ENCODE measurements around the gene PIGM.
"Not testable (repeated sequence)": the region's sequence is repeated elsewhere in the genome, so short reads cannot be mapped to it uniquely, and the experiment has no call there.

The PIGM gene

DNA sequence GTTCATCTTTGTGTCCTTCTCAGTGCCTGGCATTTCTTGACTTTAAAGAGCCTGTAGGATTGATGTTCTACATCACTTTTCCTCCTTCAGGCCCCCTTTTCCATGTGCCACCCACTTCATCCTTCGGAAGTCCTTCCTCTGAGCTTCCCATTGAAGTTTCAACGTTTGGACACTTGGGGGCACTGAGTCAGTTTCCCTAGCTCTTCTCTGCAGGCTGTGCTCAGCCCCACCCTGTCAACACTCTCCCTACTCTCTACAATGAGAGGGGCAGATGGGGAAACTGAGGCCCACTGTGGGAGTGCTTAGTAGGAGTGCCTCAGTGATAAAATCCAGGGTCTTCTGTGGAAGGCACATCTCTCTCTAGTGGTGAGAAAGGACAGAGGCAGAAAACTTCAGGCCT lies 26.3 kb upstream of the PIGM start:
- no peak for DNase-seq

DNA sequence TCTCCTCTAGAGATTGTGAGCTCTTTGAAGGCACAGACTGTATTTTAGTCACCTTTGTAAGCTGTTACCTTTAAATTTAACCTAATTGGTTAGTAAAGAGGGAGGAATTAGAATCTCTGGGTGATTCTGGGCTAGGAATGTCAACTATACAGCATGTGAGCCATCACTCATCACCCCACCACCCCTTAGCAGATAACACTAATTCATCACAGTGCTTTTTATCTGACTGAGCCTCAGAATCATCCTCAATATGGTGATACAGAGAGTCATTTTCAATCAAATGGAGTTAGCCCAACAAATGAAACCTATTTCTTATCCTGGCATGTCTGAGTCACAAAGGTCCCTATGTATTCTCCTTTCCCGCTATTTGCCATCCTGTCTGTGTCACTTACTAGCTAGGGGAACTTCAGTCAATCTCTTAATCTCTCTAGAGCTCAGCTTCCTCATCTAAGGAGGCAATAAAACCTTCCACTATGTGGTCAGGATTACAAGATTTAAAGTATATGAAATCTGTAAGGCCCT lies 24.9 kb upstream of the PIGM start:
- no peak for DNase-seq

DNA sequence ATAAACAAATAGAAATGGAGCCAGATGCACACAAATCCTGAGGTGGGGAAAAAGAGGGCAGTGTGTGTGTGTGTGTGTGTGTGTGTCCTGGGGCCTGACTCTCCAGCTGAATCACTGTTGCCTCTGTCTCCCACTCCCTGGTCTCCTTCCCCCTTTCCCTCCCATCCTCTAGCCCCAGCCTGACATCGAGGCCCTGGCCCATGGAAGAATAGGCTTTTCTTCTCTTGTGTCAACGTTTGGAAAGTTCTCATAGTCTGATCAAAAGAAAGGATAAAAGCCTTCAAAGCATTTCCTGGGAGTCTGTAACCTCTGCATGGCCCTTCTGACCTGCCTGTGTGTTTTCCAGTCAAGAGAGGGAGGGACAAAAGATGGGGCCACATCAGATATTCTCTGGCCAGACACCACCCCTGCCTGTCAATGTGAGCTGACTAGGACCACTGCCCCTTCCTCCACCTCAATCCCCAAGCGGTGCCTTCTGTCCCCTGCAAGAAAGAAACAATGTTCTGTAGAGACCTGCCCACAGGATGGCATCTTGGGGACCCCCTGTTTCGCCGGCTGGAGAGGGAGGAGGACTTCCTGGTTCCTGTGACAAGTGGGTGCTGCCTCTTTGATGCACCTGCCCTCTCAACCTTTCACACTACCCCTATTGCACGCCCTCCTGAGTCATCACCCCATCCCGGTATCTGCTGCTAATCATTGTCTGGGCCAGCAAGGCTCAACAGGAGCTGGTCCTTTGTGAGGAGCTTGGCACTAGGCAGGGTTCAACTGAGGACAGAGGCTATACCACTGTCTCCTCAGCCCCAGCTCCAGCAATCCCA lies 22.0 kb upstream of the PIGM start:
- no peak for DNase-seq

DNA sequence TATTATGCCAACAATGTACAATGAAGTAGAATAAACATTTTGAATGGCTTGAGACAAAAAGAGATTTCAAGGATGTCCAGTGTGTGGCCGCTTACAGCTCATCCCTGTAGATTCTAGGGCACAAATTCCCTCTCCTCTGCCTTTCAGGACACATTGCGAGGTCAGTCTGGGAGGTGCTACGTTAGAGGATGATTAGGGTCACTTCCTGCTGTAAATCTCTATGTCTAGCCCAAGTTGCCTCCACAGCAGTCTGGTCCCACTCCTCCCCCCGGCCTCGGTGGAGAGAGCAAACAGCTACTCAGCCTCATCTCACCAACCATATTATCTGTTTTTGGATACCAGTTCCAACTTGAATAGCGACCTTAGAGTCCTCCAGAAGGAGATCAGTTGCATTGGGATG lies 21.1 kb upstream of the PIGM start:
- no peak for DNase-seq

DNA sequence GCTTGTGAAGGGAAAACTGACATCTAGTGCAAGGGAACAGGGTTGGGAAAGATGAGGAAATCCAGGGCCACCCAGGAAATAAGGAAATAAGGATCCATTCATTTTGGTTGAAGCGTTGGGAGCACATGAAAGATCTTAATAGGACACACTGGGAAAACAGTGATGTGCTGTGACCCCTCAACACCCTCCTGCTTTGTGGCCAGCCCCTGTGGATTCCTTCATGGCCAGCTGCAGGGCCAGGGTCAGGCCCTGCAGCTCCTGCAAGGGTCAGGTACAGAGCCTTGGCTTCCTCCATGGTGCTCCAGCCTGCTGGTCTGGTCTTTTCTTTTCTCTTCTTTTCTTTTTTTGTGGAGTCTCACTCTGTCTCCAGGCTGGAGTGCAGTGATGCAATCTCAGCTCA lies 18.8 kb upstream of the PIGM start:
- DNase-seq, result no peak

DNA sequence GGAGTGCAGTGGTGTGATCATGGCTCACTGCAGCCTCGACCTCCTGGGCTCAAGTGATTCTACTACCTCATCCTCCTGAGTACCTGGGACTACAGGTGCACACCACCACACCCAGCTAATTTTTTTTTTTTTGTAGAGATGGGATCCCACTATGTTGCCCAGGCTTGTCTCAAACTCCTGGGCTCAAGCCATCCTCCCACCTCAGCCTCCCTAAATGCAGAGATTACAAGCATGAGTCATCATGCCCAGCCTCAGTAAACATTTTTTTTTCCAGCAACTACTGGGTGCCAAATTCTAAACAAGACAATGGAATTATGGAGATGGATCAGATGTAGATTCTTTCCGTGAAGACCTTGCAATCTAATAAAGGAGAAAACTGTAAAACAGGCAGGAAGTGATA lies 18.4 kb upstream of the PIGM start:
- DNase-seq, result not testable (repeated sequence)

DNA sequence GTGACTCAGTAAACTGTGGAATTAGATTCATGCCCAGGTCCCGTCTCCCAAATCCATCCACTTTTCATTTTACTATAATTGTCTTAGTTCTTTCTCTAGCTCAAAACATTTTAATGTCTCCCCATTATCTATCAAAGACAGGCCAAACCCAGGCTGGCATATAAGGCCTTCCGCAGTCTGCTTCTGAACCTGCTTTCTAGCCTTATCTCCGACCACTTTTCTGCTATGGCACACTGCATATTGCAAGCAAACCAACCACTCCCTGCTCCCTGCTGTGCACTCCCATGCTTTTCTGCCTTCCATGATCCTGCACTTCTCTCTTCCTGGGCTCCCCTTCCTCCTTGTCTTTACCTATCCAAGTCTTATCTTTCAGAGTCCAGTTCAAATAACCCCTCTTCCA lies 17.3 kb upstream of the PIGM start:
- DNase-seq, result no peak

DNA sequence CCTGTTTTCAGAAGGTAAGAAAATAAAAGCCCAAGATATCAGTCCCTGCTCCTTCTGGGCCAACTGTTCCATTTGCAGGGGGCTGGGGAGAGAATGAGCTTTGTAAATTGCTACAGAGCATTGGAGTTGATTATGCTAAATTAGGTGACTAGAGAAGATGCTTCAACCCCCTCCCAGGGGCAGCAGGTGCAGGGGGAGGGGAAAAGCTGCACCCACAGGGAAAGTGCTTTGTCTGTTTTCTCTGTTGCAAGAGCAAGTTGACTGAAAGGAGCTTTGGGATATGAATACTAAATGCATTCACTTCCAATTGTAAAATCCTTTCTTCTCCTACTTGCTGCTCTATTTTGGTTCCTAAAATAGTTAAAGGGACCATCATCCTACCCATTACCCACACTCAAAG lies 16.5 kb upstream of the PIGM start:
- DNase-seq, result no peak

DNA sequence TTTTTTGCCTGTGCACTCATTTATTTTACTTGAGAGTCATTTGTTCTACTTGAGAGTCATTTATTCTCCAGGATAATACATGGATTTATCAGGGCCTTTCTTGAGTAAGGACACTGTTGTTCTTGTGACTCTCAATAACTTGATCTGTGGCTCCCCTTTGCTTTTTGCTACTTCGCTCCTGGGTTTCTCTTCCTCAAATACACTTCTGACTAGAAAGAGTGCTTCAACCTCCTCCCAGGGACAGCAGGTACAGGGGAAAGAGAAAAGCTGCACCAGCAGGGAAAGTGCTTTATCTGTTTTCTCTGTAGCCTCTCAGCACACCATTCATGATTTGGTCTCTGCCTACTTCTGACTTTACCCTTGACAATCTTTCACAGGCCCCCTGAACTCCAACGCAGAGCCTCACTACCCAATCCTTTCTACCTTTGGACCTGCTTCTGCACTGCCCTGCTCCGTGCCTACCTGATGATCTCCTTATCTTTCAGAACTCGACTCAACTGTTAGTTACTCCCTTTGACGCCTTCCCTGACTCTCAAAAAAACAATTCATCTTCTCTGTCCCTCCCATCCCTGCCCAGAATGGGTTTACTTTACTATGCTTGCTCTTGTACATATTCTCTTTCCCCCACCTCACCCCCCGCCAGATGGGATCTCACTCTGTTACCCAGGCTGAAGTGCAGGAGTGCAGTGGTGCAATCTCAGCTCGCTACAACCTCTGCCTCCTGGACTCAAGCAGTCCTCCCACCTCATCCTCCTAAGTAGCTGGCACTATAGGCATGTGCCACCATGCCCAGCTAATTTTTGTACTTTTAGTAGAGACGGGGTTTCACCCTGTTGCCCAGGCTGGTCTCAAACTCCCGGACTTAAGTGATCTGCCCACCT lies 15.6 kb upstream of the PIGM start:
- DNase-seq, result no peak

DNA sequence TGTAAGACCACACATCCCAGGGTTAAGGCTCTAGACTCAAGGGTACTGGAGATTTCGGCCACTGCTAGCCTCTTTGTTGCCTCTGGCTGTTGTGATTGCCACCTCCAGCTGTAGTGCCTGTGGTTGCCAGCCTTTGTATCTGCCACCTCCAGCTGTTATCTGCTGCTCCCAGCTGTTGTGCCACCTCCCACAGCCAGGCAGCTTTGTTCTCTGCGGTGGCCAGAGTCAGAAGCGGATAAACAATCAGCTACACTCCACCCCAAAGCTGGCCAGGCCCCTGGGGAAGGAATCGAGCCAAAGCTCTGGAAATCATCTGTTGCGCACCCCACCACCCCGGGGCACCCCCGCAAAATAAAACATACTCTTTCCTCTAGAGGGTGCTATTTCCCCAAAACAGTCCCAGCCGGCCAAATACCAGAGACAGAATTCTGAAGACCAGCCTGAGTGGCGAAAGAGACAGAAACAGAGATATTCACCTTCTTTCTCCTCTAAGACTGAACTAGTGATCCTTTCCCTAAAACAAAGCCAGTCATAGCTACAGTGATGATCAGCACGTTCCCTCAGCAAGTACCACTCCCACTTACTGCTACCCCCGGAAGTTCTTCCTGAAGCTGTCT lies 14.8 kb upstream of the PIGM start:
- peak; percentile 39 for DNase-seq

DNA sequence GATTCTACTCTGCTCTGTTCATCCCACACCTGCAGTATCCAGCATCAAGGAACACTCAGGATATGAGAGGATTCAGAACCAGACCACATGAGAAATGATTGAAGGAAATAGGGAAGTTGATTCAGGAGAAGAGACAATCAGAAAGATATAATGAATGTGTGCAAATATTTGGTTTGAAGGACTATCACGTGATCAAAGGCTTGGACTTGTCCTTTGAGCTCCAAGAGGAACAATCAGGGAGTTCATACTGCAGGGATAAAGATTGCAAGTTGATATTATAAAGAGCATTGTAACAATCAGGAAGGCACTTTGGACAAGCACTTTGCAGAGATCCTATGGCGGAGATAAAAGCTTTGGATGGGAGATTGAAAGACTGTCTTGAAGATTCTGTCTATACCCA lies 13.9 kb upstream of the PIGM start:
- no peak for DNase-seq

DNA sequence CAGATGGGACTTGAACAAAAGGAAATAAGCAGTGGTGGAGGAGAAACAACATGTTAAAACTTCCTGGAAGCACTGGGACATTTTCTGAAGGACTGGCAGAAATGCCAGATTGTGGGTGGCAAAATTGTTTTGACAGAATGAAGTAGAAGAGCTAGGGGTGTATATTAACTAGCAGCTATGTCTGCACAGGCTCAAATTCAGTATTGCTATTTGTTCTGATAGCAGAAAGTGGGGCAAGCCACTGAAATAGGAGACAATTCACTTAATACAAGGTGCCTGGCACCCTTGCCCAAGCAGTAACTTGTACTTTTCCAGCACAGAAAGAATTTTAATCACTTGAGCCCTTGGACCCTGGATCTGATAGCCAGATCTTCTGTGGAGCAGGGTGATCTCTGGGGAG lies 11.8 kb upstream of the PIGM start:
- DNase-seq, result no peak

DNA sequence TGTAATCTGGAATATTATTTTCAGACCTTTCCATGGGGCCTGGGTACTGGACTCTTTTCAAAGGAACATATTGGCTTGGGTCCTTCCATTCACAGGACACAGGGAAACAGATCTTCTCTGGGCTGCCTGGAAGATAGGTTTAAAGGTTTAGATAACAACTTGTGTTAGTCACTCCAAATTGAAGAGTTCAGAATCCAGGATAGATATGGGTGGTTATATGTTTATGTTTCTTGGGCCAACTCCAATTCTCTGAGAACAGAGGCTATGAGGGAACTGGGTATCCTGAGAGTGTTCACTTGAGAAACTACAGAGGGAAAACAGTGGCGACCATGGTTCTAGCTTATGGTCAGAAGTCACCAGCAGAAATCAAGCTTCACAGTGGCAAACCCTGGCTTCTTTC lies 8.7 kb upstream of the PIGM start:
- DNase-seq, result no peak

DNA sequence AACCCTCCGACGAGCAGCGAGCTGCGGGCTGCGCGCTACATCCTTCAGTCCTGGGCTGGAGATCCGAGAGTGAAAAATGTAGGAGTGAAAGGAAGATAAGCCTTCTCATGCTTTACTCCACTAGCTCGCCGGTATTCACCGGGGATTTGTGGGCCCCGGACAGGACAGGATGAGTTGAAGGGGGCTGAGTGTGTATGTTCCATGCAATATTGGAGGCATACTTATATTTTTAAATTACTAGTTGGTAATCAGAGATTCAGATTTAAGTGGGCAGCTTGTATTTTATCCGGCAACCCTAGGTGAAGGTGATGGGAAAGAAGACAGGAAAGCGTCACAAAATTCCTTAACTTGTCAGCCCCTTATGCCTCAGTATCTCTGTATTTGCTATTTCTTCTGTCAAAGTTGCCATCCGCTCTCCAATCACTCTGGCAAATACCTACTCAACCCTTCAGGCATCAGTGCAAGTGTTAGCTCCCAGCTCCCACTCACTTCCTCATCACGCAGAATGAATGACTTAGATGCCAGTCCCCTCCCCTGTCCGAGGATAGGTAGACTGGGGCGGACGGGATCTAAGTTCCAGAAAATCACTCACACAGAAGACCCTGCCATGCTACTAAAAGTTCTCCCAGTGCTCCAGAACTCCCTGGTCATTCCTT lies 503 bp upstream of the PIGM start:
- peak; percentile 40 for DNase-seq

DNA sequence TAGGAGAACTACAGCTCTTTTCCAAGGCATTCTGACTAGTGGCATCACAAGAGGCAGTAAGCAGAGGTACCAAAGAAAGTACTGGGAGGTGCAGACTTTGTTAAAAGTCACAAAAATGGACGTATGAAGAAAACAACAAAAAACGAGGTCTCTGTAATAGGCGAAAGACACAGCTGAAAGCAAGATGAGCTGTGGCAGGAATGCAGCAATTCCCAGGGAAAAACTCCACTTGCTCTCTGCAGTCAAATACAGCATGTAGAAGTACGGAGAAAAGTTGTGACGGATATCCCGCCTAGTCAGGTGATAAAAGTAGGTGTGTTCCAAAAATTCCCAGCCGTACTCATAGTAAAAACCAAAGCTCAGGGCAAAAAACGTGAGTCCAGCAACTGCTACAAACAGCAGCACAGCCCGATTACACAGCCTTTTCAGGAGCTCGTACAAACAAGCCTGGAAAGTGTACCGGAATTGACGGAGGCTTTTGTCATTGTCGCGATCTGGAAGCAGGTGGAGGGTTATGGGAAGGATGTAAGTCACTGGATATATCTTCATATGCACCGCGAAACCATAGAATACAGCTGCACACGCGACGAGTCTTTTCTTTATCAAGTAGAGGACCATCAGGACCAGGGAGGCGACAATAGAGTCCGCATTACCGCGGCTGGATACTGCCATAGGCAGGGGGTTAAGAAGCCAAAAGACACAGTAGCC lies 979 bp downstream of the PIGM start:
- no peak for DNase-seq

DNA sequence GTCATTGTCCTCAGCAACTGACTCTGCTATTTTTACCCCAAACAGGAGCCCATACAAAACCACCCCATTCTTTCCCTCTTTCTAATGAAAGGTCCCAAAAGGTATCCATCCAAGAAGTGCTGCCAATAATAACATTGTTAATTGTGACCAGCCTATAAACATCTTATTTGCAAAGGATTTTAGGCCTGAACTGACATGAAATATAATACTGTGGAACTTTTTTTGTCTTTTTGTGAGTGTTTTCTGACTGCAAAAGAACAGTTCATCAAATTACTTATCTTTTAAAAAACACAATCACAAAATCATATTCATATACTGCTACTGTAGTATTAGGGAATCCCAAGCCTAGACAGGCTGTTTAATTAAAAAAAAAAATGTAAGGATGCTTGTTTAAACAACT lies 3.4 kb downstream of the PIGM start:
- DNase-seq, result no peak

DNA sequence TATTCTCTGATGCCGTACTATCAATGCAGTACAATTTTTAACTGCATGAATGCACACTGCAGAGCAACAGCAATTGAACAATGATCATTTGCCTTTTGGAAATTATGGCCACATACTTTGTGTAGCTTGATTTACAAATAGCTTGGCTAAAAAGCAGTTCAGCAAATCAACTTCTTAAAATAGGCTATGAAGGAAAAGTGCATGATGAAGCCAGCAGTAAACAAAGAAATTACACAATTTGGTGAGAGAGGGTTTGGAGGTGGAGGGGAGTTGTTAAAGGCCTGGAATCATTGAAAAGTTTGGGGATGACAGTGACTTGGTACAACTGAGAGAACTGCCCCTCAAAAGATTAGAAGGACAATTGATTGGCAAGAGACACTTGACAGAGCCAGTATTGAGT lies 6.5 kb downstream of the PIGM start:
- DNase-seq, result no peak

DNA sequence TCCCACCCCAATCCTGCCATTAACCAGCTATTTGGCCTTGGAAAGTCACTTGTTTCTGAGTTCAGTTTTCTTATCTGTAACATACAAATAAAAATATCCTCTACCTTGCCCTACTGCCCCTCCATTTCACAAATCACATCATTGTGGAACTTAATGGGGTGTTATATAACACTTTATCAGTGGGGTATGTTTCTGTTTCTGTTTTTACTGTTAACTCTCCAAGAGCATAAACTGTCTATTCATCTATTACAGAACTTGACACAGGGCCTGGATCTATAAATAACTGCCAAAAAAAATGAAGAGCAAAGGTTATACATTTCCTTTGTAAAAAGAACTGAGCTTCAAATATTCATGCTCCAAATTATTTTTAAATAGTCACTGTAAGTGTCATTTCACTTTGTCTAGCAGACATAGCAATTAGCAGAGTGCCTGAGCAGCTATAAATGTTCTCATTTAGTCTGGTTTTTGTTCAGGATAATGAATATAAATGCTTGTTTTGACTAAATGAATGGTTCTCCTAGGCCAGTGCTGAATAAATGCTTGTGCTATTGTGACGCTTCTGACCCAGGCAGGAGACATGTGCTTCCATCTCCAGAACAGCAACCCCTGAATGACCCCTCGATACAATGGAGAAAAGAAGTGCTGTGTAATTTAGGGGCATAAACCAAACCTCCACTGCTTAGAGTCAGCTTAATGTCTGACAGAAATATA lies 7.4 kb downstream of the PIGM start:
- DNase-seq, result no peak

DNA sequence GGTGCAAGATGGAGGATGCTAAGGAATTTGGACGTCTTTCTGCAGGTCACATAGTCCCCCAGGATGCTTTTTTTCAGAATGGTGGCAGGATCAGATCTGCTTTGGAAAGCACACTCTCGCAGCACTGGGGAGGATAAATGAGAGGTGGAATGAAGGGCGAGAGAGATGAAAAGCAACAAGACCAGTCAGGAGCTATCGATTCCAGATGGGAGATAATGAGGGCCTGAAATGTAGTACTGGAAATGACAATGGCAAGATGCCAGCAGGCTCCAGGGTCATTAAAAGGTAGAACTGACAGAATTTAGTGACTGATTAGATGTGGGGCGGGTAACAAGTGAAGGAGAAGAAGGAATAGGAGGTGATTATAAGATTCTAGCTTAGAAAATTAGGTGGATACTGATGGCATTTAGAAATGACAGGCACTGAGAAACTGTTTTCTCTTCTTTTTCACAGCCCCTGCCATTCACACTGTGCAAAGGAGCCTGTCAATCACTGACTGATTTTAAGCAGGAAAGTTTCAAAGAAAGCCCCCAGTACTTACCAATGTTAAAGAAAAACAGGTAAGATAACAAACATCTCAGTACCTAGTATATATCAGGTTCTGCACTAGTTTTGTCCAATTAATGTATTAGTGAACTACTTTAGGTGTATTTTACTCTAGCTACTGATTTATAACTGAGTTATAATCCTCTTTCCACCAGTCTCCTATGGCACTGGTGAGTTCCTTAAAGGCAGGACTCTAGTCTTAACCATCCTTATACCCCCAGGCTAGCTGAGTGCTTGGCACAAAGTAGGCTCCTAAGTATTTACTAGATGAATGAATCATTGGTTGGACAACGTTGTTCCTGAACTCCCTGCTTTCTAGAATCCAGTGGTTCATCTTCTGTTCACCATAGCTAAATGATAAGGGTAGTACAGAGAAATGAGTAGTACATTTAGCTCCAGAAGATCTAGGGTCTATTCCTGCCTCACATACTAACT lies 9.2 kb downstream of the PIGM start:
- DNase-seq, result no peak

DNA sequence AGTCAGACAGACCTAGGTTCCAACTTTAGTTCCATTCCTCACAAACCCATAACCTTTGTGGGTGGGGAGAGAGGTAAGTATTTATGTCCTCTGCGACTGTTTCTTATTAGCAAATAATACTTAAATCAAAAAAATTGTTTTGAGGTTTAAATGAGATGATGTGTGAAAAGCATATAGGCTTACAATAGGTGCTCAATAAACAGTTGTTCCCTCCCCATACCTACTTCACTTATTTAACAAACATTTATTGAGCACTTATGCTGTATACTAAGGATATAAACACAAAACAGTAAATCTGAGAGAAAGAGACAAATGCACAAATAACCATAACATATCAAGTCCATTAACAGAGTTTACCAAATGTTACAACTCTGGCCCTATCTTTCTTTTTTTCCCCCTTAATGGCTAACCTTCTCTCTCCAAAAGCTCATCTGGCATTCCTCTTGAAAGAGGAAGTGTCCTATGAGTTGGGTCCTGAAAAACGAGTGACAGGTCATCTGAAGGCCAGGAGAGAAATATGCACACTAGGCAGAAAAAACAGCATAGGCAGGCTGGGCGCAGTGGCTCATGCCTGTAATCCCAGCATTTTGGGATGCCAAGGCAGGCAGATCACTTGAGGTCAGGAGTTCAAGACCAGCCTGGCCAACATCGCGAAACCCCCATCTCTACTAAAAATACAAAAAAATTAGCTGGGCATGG lies 10.3 kb downstream of the PIGM start:
- DNase-seq, result no peak
